ENCODE results near the gene NCAM1.

The NCAM1 gene

DNA sequence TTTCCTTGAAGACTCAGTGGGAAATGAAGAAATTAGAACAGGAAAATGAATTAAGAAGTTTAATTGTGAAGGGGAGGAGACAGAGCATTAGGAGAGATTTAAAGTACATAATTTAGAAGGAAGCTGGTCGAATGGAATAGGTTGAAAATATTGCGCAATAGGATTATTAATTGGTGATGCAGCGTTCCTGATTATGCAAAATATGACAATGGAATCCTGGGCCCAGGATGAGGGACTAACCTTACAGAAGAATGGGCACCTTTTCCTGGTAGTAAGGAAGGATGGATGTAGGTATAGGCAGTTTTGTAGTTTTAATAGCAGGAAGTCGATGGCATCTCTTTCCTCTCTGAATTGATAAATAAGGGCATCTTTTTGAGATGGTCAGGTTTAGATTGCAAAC, 360.9 kb downstream of the NCAM1 start:
- no peak for DNase-seq

DNA sequence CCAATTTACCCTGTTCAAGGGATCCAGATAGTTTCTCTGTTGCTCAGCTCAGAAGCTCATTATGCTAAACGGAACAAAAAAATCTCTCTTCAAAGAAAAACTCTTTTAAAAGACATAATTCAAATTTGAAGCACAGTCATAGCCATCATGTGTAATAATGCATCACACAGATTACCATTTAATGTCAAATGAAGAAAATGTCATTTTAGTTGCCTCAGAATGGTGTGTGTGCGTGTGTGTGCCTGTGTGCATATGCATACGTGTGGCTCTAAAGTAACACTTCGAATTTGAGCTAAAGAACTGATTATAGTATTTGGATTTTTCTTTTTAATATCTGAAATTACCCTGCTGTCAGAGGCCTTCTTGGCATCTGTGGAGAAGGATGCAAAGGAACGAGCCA, 363.0 kb downstream of the NCAM1 start:
- DNase-seq = no peak

Measured in cerebellar nuclear complex (tissue), 1 donor.